Spleen (tissue), 11 donors: ENCODE results near the gene CCNJL. TPM values are rescaled to one million over a fixed set of nuclear protein-coding genes. Genes with fewer than 3 reads are reported as not detected.

Experiments used
- DNase-seq: peaks from one replicate; pipeline ENCODE4 v3.0.0-alpha.2; 2020
- H3K27ac ChIP-seq, 8 donors: fragments of 200-600 bp; sonication (generic) in 7 of 8; 1 replicate in 4 of 8; 2 replicates in 4 of 8; pipeline versions ENCODE4 v1.5.0 to v1.8.0; 2016 to 2021; ENCODE audit warnings: inconsistent platforms in 4 of 8, mild to moderate bottlenecking in 4 of 8, moderate library complexity in 1 of 8
- H3K27me3 ChIP-seq, 7 donors: fragments of 200-600 bp; sonication (generic) in 6 of 7; replicated peaks in 1 of 7; 1 replicate in 4 of 7; 2 replicates in 3 of 7; pipeline versions ENCODE4 v1.5.0 to v1.8.0; 2016 to 2021; ENCODE audit warnings: inconsistent platforms in 3 of 7, mild to moderate bottlenecking in 1 of 7
- H3K36me3 ChIP-seq, 6 donors: fragments of 200-600 bp; sonication (generic) in 5 of 6; 1 replicate in 4 of 6; 2 replicates in 2 of 6; pipeline versions ENCODE4 v1.5.0 to v1.8.0; 2016 to 2021; ENCODE audit warnings: inconsistent platforms in 2 of 6
- H3K4me1 ChIP-seq, 6 donors: fragments of 200-600 bp; sonication (generic) in 5 of 6; 1 replicate in 3 of 6; 2 replicates in 3 of 6; pipeline versions ENCODE4 v1.5.0 to v1.8.0; 2016 to 2021; ENCODE audit warnings: inconsistent platforms in 3 of 6
- H3K4me3 ChIP-seq, 8 donors: fragments of 200-600 bp; sonication (generic) in 7 of 8; 1 replicate in 4 of 8; 2 replicates in 4 of 8; pipeline versions ENCODE4 v1.5.0 to v1.8.0; 2016 to 2021; ENCODE audit warnings: inconsistent platforms in 4 of 8, mild to moderate bottlenecking in 4 of 8, moderate library complexity in 2 of 8
- H3K9me3 ChIP-seq, 8 donors: fragments of 200-600 bp; sonication (generic) in 7 of 8; 1 replicate in 4 of 8; 2 replicates in 4 of 8; pipeline versions ENCODE4 v1.5.0 to v1.8.0; 2016 to 2021; ENCODE audit warnings: inconsistent platforms in 4 of 8
- CTCF ChIP-seq, 11 experiments: fragments of 200-600 bp in 7 of 11; fragments of 450-650 bp in 4 of 11; sonication (generic) in 4 of 11; IDR thresholded peaks in 8 of 11; conservative IDR thresholded peaks in 3 of 11; 1 replicate in 7 of 11; 2 replicates in 4 of 11; pipeline versions ENCODE4 v1.4.0 to v1.8.0; 2016 to 2021; ENCODE audit warnings: antibody characterized with exemption in 11 of 11, inconsistent platforms in 4 of 11, mild to moderate bottlenecking in 1 of 11
- POLR2A ChIP-seq, 3 donors: fragments of 450-650 bp; IDR thresholded peaks; one replicate each; pipeline ENCODE4 v1.5.1; 2017; ENCODE audit warnings: antibody characterized with exemption in 3 of 3, mild to moderate bottlenecking in 1 of 3
- POLR2AphosphoS5 ChIP-seq, 3 donors: sonication (generic); formaldehyde crosslinking; IDR thresholded peaks; one replicate each; pipeline ENCODE4 v1.5.1; 2017; ENCODE audit warnings: antibody characterized with exemption in 3 of 3
- WGBS, 5 donors: extraction: QIAGEN DNeasy Blood & Tissue Kit in 3 of 5; methylation state at CpG; one replicate each; pipeline versions ENCODE4 v1.1.5 to v1.1.7; 2013 to 2018; 5-methylcytosine and 5-hydroxymethylcytosine counted together
- intact Hi-C: fragments of 100-400 bp; cut with DNase I; formaldehyde crosslinking; loops from one replicate; pipeline ENCODE4 v1.15.0; 2023; ENCODE audit warnings: low total_unique reads
- polyA plus RNA-seq, 3 donors: library from polyadenylated mRNA; stranded (reverse); fragments of 200-250 nt; gene quantifications; one replicate each; pipeline ENCODE4 v1.2.1, GENCODE V29; 2013
- total RNA-seq, 7 donors: library from RNA; depleted of rRNA in 3 of 7; stranded (reverse); fragments of >200 nt in 3 of 7; fragmentation: NEBNext Ultra II Directional in 4 of 7; extraction: Animal tissue kit (Norgen Biotek cat#: 25700) in 4 of 7; gene quantifications; one replicate each; pipeline versions ENCODE4 v1.1.0 to v1.2.1, GENCODE V29; 2016 to 2021
- donor health status: healthy with polysubstance abuse.
- donor health status: DM: no; HTN: no; CAD: no; lungs with moderate emphysema.
- donor health status: DM: no; HTN: no; CAD: no.
- donor health status: Bipolar disorder and iron deficiency.
- donor health status: healthy.
- donor health status: DM: no; HTN: no; CAD: no.
- donor health status: DM: yes; HTN: yes; CAD: no.

CCNJL gene
- total and polyA plus RNA-seq, 10 donors, result 1.3 to 24.9 (median 12.9) TPM

GRCh38 chr5:160227012-160227411, 85.4 kb downstream of the CCNJL start:
- DNase-seq, result no peak
- Histone ChIP-seq H3K9me3 (no peaks in the 10 kb centered on the region), H3K4me1 (peaks cover 0 to 3% (median 0%) of the 10 kb centered on the region in 6 donors), H3K36me3 (no peaks in the 10 kb centered on the region), H3K4me3 (no peak overlapping the region), H3K27ac (no peak overlapping the region), H3K27me3 (no peaks in the 10 kb centered on the region)
- intact Hi-C loops, result no loop called here
- TF ChIP-seq POLR2AphosphoS5 (IDR thresholded peaks at IDR 0.05) (no peak), CTCF (IDR thresholded peaks at IDR 0.05 in 8 of 11, conservative IDR thresholded peaks at IDR 0.05 in 3 of 11) (no peak), POLR2A (IDR thresholded peaks at IDR 0.05) (no peak)
- WGBS, 5 donors, result 83 to 95% (median 93%) methylated on average over 2 of the region's 2 CpGs

DNA sequence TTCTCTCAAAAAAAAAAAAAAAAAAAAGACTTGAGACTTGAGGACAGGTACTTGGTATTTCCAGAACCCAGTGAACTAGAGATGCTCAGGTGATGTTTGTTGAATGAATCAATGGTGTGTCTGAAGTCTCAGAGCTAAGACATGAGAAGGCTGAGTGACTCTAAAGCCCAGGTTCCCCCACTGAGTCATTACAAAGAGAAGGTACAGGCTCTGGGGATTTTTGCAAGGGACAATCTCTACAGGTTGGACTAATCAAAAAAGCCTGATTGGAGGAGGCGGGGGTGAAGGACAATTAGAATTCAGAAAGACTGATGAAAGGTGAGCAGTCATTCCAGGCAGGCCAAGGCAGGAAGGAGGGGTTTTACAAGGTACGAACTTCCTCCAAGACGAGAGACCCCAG, 91.3 kb downstream of the CCNJL start:
- 76 to 91% (median 86%) methylated on average over 3 of the region's 3 CpGs for WGBS, 5 donors
- intact Hi-C loops, result no loop called here
- TF ChIP-seq CTCF (IDR thresholded peaks at IDR 0.05 in 8 of 11, conservative IDR thresholded peaks at IDR 0.05 in 3 of 11) (no peak), POLR2A (IDR thresholded peaks at IDR 0.05) (no peak), POLR2AphosphoS5 (IDR thresholded peaks at IDR 0.05) (no peak)

GRCh38 chr5:160219356-160219755, 93.0 kb downstream of the CCNJL start:
- Histone ChIP-seq H3K4me3 (no peak overlapping the region), H3K27ac (peak overlapping the region; percentile 48 to 77 (median 70)), H3K4me1 (peaks cover 0 to 5% (median 0%) of the 10 kb centered on the region in 6 donors), H3K9me3 (no peaks in the 10 kb centered on the region), H3K27me3 (no peaks in the 10 kb centered on the region), H3K36me3 (no peaks in the 10 kb centered on the region)
- no peak for DNase-seq
- TF ChIP-seq POLR2AphosphoS5 (IDR thresholded peaks at IDR 0.05) (peak in 2 of 3 donors; percentile 23 to 32), POLR2A (IDR thresholded peaks at IDR 0.05) (no peak)
- WGBS, 5 donors, result 56 to 73% (median 63%) methylated on average over 4 of the region's 4 CpGs
- intact Hi-C loops, result no loop called here

More for the DNA sequence above, 91.3 kb downstream of the CCNJL start:
- Histone ChIP-seq H3K27me3 (no peaks in the 10 kb centered on the region), H3K27ac (no peak overlapping the region), H3K4me1 (peaks cover 0 to 5% (median 0%) of the 10 kb centered on the region in 6 donors), H3K9me3 (no peaks in the 10 kb centered on the region), H3K4me3 (no peak overlapping the region), H3K36me3 (no peaks in the 10 kb centered on the region)
- no peak for DNase-seq

- H3K36me3 ChIP-seq, result no peaks in the 10 kb centered on the region
- no peaks in the 10 kb centered on the region for H3K4me1 ChIP-seq
- TF ChIP-seq CTCF (IDR thresholded peaks at IDR 0.05 in 8 of 11, conservative IDR thresholded peaks at IDR 0.05 in 3 of 11), result no peak
- no peak for TF ChIP-seq POLR2AphosphoS5 (IDR thresholded peaks at IDR 0.05)
- no peak for TF ChIP-seq POLR2A (IDR thresholded peaks at IDR 0.05)
- H3K27ac ChIP-seq, result no peak overlapping the region
- intact Hi-C loops, result no loop called here
- no peak for DNase-seq
- H3K27me3 ChIP-seq, result no peaks in the 10 kb centered on the region
- H3K9me3 ChIP-seq, result no peaks in the 10 kb centered on the region
- no peak overlapping the region for H3K4me3 ChIP-seq
- 83 to 93% (median 85%) methylated on average over 5 of the region's 5 CpGs for WGBS, 5 donors
Measured at GRCh38 chr5:160213537-160213936, 98.8 kb downstream of the CCNJL start.

- TF ChIP-seq POLR2A (IDR thresholded peaks at IDR 0.05) (no peak), POLR2AphosphoS5 (IDR thresholded peaks at IDR 0.05) (no peak), CTCF (IDR thresholded peaks at IDR 0.05 in 8 of 11, conservative IDR thresholded peaks at IDR 0.05 in 3 of 11) (no peak)
Measured at GRCh38 chr5:160211352-160211751, 101.0 kb downstream of the CCNJL start.

More at GRCh38 chr5:160211352-160211751, 101.0 kb downstream of the CCNJL start:
- Histone ChIP-seq H3K9me3 (no peaks in the 10 kb centered on the region), H3K27ac (no peak overlapping the region), H3K36me3 (no peaks in the 10 kb centered on the region), H3K4me3 (no peak overlapping the region), H3K4me1 (no peaks in the 10 kb centered on the region), H3K27me3 (no peaks in the 10 kb centered on the region)
- DNase-seq, result no peak
- intact Hi-C loops, result no loop called here
- 46 to 60% (median 48%) methylated on average over 2 of the region's 2 CpGs for WGBS, 5 donors
